HEK293T (cell line): ENCODE measurements around the gene SBF1.

ENCODE experiments used
- ARNT ChIP-seq: fragments of 450-650 bp; IDR thresholded peaks from 2 replicates; pipeline ENCODE4 v1.6.1; 2017; ENCODE audit warnings: mild to moderate bottlenecking
- BHLHE40 ChIP-seq: fragments of 450-650 bp; IDR thresholded peaks from 2 replicates; pipeline ENCODE4 v1.6.1; 2016; ENCODE audit warnings: mild to moderate bottlenecking, moderate library complexity, borderline replicate concordance
- ELF4 ChIP-seq: fragments of 450-650 bp; IDR thresholded peaks from 2 replicates; pipeline ENCODE4 v1.6.1; 2017; ENCODE audit warnings: antibody characterized with exemption
- FOXA1 ChIP-seq: fragments of 450-650 bp; IDR thresholded peaks from 2 replicates; pipeline ENCODE4 v1.6.1; 2016; ENCODE audit warnings: mild to moderate bottlenecking
- FOXK2 ChIP-seq: fragments of 450-650 bp; IDR thresholded peaks from 2 replicates; pipeline ENCODE4 v1.6.1; 2016; ENCODE audit warnings: mild to moderate bottlenecking
- FOXM1 ChIP-seq: fragments of 450-650 bp; IDR thresholded peaks from 2 replicates; pipeline ENCODE4 v1.6.1; 2017; ENCODE audit warnings: mild to moderate bottlenecking, borderline replicate concordance
- HDGF ChIP-seq: fragments of 450-650 bp; IDR thresholded peaks from 2 replicates; pipeline ENCODE4 v1.6.1; 2017; ENCODE audit warnings: antibody characterized with exemption, borderline replicate concordance
- L3MBTL2 ChIP-seq: fragments of 450-650 bp; conservative IDR thresholded peaks from 2 replicates; pipeline ENCODE4 v1.6.1; 2016; ENCODE audit warnings: mild to moderate bottlenecking
- NFRKB ChIP-seq: fragments of 450-650 bp; IDR thresholded peaks from 2 replicates; pipeline ENCODE4 v1.6.1; 2016; ENCODE audit warnings: mild to moderate bottlenecking, moderate library complexity
- SP1 ChIP-seq: fragments of 450-650 bp; IDR thresholded peaks from 2 replicates; pipeline ENCODE4 v1.6.1; 2017
- SUZ12 ChIP-seq: fragments of 450-650 bp; IDR thresholded peaks from 2 replicates; pipeline ENCODE4 v1.6.1; 2016; ENCODE audit warnings: mild to moderate bottlenecking
- TARDBP ChIP-seq: fragments of 450-650 bp; IDR thresholded peaks from 2 replicates; pipeline ENCODE4 v1.6.1; 2016

GRCh38 chr22:50468626-50469025 is 6.2 kb downstream of the SBF1 start:
- TF ChIP-seq BHLHE40 (no peak), FOXA1 (no peak), FOXK2 (no peak), TARDBP (no peak), L3MBTL2 (no peak), HDGF (no peak), ELF4 (no peak), ARNT (no peak), NFRKB (no peak), SUZ12 (no peak), SP1 (no peak), FOXM1 (no peak)
